ENCODE measurements around the gene ZNF827.
A peak's percentile ranks its signal among the peaks of the same experiment; 100 is the strongest.

DNA sequence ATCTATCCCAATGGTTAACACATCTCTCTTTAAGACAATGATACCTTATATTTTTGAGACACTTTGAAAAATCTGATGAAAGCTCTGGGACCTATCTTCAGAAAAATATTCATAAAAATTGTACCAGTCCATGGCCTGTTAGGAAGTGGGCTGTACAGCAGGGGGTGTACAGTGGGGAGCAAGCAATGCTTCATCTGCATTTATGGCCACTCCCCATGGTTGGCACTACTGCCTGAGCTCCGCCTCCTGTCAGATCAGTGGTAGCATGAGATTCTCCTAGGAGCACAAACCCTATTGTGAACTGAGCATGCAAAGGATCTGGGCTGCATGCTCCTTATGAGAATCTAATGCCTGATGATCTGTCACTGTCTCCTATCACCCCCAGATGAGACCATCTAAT lies 216.1 kb downstream of the ZNF827 start:
- TF ChIP-seq, protein P1, sequence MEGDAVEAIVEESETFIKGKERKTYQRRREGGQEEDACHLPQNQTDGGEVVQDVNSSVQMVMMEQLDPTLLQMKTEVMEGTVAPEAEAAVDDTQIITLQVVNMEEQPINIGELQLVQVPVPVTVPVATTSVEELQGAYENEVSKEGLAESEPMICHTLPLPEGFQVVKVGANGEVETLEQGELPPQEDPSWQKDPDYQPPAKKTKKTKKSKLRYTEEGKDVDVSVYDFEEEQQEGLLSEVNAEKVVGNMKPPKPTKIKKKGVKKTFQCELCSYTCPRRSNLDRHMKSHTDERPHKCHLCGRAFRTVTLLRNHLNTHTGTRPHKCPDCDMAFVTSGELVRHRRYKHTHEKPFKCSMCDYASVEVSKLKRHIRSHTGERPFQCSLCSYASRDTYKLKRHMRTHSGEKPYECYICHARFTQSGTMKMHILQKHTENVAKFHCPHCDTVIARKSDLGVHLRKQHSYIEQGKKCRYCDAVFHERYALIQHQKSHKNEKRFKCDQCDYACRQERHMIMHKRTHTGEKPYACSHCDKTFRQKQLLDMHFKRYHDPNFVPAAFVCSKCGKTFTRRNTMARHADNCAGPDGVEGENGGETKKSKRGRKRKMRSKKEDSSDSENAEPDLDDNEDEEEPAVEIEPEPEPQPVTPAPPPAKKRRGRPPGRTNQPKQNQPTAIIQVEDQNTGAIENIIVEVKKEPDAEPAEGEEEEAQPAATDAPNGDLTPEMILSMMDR (conservative IDR thresholded peaks at IDR 0.05; ENCODE audit: low read length) = 0 out of 2 replicates have a peak, but pooled peaks have one; percentile 10
- TF ChIP-seq EZH2phosphoT487 (IDR thresholded peaks at IDR 0.05; ENCODE audit: borderline replicate concordance) = no peak

Data from Loucy (cell line).